ENCODE results near the gene SLC22A16. TPM values are rescaled to one million over a fixed set of nuclear protein-coding genes. Genes with fewer than 3 reads are reported as not detected.
A peak's percentile ranks its signal among the peaks of the same experiment; 100 is the strongest.

SLC22A16 gene
- total RNA-seq, 1 donor from 2014 or later = 2.0 TPM

DNA sequence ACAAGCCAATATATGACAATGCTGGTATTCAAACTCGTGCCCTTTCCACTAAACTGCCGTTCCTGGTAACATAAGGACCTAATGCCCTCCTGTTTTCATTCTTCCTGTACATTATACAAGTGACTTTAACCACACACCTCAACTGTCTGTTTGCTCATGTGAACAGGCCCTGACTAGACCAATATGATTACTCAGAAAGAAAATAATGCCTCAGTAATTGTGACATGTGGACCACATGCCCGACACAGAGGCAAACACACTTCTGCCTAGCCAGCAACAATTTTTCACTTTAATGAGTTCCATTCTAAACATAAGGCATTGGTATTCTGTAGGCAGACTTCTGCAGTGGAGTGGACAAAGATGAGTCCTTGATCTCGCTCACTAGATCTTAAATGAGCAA lies 30.0 kb downstream of the SLC22A16 start:
- no peak for DNase-seq

DNA sequence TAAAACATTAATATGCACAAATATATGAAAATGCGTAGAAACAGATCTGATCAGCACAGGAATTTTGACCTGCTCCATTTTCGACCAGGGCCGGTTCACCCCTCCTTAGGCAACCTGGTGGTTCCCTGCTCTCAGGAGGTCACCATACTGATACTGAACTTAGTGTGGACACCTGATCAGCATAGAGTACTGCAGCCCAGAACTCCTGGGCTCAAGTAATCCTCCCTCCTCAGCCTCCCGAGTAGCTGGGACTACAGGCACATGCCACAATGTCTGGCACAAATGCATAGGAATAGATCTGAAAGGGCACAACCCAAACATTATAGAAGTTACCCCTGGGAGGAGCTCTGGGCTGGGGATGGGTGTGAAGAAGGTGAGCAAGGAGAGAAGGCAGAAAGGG lies 36.4 kb downstream of the SLC22A16 start:
- DNase-seq = no peak

DNA sequence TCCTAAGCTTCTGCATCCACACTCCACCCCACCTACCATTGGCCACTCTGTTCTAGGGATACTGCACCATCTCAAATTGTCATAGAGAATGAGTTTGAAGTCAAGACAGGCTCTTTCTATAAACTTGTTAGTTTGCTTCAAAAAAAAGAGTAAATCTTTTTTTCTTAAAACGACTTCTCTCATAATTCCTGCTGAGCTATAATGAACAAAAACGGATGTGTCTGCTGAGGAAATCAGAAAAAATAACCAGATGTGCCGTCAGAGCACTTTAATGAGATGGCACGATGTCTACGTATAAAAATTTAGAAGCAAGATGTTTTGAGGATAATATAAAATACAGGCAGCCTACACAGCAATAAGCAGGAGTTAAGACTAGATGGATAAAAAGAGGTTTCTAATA lies 37.1 kb downstream of the SLC22A16 start:
- peak; percentile 29 for DNase-seq

DNA sequence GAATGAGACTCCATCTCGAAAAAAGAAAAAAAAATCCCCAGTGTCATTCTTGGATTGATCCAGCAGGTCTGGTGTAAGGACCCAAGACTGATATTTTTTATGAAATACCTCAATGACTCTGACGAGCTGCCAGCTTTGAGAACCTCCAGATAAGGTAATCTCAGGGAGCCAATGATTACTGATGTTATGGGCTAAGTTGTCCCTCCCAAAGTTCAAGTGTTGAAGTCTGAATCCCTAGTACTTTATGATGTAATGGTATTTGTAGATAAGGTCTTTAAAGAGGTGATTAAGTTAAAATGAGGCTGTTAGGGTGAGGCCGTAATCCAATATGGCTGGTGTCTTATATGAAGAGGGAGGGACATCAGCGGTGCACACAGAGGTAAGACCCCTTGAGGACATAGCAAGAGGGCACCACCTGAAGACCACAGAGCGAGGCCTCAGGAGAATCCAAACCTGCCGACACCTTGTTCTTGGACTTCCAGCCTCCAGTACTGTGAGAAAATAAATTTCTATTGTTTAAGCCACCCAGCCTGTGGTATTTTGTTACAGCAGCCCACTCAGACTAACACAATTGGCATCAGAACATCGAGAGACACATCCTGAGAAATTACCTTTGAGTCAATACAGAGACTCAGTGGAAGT lies 41.3 kb downstream of the SLC22A16 start:
- DNase-seq = no peak

DNA sequence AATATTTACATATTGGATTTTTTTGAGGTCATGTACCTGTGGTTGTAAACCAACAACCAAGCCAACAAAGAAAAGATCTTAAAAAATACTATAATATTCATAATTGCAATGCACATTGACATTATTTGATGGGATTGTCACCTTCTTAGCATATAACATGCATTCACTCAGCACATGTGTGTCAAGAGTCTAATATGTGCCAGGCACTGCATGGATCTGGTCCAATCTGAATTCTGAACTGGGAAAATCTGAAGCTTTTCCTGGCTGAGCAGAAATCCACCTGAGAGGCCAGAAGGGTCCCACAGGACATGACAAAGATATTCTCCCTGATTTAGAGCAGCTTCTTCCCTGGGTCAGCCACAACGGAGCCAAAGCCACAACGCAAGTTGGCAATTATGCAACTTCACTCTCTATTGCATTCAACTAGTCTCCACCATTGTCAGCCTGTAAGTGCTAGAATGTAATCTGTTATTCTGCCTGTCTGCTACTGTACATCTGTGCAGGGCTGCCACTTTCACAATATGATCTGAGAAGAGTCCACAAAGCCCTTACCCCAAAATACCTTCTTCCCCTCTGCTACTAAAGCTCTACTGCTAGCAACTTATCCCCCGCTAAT lies 44.0 kb downstream of the SLC22A16 start:
- DNase-seq = no peak

DNA sequence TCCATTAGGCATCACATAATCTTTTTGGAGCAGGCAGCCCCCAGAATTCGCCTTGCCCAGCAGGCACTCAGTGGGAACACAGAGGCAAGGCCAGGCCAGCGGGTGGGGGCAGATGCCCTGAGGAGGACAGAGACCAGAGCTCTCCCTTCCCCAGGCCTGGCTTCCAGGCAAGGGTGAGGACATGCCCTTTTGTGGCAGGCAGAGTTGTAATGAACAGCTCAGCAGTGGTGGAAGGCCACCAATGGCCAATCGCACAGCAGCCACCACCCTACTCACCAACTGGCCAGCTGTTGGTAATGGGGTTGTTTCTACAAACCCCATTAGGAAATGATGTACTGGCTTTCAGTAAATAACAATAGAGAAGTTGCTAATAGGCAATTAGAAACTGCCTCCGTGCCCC lies 45.7 kb downstream of the SLC22A16 start:
- DNase-seq = no peak

DNA sequence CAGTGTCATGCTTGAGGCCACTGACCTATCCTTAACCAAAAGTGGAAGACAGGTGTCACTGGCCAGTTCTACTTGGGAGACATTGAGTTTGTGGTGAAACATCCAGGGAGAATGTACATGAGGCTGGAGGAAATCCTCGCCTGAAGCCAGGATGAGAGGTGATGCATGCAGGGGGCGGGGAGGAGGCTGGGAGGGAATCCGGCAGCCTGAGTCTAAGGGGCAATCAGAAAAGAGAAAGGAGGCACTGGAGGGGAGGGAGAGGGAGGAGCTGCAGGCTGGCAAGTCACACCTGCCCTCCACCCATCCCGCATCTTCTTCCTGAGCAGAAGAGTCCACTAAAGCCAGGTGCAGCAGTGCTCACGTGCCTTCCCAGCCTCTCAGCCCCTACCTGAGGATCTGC lies 46.2 kb downstream of the SLC22A16 start:
- DNase-seq = no peak

DNA sequence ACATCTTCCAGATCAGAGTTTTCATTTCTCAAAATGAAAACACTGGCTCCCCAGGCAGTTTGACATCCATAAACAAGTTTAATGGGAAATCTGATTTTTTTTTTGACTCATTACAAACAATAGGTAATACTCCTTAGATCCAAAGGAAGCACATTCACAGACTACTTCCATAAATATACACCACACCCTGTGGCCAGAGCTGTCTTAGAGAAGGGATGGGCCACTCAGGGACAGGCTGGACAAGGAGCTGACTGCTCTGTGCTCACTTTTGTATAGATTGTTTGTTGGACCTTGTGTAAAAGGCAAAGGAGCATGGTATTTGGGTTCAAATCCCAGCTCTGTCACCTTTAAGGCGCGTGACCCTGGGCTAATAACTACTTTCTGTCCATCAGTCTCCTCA lies 48.3 kb downstream of the SLC22A16 start:
- no peak for DNase-seq

DNA sequence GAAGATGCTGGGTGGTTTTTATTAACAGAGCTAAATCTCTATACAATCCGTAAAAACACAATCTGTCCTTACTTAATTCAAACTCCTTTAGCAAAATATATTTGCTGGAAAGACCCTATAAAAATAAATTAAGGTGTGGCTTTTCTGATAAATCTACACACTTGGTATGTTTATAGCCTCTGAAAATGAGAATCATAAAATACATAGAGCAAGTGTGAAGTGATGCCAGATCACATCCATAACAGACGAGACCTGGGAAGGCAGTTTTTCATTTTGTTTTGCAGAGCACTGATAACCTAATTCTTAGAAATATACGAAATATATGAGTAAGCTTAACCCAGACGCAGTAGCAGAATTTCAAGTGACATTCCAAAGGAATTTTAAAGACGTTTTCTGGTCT lies 50.6 kb downstream of the SLC22A16 start:
- no peak for DNase-seq

DNA sequence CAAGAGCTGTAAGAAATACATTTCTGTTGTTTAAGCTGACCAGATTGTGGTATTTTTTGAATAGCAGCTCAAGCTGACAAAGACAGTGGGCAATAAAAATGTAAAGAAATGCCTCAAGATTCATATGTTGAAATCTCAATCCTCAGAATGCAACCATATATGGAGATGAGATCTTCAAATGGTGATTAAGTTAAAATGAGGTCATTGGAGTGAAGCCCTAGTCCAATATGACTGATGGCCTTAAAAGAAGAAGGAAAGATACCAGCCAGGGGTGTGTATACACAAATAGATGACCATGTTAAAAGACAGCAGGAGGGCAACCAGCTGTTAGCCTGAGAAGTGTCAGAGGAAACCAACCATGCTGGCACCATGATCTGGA lies 54.0 kb downstream of the SLC22A16 start:
- no peak for DNase-seq

DNA sequence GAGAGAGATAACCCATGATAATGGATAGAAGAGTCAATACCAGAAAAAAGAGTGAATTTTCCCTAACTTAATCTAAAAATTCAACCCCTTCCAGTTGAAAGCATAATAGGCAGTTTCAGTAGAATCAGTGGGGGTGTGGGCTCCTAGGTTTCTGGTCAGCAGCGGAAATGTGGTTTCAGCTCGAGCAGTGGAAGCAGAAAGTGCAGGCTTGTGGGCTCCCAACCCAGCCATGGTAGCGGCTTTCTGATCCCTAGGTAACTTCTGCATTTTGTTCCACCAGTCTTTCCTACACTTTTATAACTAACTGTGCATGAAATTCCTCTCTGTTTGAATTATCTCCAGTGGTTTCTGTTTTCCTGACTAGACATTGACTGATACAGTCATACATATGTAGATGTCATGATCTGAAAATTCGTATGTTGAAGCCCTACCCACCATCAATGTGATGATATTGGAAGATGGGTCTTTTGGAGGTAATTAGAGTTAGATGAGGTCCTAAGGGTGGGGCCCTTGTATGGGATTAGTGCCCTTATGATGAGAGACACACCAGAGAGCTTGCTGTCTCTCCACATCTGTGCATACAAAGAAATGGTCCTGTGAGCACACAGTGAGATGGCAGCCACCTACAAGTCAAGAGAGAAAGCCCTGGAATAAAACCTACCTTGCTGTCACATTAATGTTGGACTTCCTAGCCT lies 54.5 kb downstream of the SLC22A16 start:
- DNase-seq = no peak

DNA sequence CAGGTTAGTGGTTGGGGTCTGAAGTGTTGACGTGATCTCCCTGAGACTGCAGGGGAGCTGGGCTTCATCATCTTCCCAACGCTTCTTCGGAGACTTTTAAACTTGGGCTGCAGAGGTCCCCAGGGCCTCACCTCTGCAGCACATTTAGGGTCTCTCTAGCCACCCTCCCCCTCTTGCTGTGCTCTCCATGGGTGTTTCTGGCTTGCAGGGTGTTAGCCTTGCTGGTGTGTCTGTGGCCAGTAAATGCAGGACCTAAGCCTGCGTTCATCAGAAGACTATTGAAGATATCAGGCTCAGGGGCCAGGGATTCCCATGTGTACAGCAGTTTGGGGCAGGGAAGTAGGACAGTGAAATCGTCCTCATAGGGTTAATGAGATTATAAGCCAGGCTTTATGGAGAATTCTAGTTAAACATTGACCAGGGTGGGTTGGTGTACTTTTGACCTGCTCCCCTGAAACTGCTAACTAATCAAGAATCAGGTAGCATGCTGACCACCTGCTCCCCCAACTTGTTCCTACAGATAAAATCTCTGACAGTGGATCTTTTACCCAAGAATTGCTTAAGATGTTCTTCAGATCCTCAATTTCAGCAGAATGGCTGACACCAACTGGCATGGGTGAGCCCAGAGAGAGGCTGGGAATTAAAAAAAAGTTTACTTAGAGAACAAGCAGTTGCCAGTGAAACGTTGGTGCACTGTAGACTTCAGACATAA lies 57.2 kb downstream of the SLC22A16 start:
- DNase-seq = no peak

DNA sequence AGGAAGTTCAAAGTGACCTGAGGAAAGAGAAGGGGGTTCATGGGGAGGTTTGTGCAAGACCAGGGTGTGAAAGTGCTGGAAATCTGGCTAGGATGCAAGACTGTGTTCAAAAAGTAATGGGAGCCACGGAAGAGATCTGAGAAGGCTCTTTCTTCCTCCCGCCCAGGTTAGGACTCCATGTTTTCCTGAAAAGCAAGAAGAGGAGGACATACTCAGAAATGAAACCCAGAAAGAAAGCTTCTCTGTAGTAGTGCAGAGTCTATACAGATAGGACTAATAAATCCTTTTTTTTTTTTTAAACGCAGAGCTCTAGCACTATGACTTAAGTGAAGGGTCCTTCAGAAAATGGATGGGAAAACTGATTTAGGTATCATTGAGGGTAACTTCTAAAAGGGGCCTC lies 57.8 kb downstream of the SLC22A16 start:
- no peak for DNase-seq

DNA sequence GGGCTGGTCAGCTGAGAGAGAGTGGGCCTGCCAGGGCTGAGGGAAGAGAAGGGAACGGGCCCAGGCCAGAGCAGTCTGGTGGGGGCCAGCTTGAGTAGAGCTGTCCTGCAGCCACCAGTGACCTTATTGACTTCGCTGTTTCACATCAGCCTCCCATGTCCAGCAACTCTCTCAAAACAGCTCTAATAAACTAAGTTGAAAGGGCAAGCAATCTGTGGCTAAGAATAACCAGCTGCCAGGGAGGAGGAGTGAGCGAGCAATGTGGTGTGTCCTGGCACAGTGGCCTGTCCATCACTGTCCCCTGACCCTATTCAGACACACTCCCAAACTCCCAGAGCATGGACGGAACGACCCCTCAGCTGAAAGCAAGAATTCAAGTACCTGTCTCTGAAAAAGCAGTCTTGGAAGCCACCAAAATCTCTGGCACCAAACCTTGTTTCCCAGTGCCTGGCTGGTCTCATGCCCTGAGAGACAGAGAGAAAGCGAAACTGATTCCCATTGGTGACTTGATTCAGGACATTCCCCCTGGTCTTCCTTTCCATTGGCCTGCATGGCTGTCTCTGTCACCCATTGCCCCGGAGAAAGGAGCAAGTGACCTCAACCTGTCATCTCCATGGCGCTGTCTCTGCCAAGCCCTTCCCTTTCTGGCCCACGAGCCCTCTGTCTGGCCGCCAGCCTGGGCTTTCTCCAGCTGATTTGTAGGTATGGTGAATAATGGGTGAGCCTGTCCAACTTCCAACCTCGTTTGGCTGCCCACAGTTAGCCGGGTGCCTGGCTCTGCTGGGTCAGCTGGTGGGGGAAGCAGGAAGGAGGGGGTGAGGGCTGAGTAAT lies 61.1 kb downstream of the SLC22A16 start, which contains the start of gene DDO:
Gene DDO (minus strand): TSS at position 490 of the 831 bp plus-strand sequence. CDS start 2,113 bp downstream, outside the sequence.
- no peak for DNase-seq

DNA sequence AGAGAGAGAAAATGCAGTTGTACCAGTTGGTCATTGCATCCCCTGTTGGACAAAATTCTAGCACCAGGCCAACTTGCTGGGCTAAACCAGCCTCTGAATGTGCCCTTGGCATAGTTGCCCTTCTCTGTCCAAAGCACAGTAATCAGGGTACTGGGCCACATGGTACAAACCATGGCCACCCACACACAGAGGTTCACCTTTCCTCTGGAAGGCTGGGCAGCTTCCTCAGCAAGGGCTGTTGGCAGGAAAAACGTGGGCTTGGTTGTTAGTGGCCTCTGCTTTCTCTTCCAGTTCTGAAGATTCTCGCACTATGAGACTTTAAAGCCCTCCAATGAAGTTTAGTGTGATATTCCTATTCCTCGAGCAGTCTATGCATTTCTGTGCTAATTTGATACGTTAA lies 61.7 kb downstream of the SLC22A16 start:
- DNase-seq = no peak

DNA sequence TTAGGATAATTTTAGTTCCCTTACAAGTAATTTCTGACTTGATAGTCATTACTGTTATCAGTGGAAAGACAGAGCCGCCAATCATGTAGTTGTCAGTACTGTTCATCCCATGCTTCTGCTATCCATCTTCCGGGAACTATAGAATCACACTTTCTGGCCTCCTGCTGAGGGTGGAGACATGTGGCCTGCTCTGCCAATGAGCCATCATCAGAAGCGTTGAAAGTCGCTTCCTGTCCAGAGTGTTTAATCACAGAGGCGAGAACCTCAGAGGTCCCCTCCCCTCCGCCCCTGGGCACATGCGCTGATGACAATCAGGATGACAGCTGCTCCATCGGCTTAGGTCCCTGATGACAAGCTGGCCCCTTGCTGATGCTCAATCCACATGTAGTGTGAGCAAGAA lies 64.1 kb downstream of the SLC22A16 start:
- no peak for DNase-seq

DNA sequence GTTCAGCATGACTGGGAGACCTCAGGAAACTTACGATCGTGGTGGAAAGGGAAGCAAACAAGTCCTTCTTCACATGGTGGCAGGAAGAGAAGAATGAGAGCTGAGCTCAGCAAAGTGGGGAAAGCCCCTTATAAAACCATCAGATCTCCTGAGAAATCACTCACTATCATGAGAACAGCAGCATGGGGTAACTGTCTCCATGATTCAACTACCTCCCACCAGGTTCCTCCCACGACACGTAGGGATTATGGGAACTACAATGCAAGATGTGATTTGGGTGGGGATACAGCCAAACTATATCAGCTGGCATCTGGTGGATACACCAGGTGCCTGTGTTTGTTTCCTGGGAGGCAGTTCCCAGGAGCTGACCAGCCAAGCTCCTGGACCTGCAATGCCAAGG lies 65.9 kb downstream of the SLC22A16 start:
- DNase-seq = no peak

DNA sequence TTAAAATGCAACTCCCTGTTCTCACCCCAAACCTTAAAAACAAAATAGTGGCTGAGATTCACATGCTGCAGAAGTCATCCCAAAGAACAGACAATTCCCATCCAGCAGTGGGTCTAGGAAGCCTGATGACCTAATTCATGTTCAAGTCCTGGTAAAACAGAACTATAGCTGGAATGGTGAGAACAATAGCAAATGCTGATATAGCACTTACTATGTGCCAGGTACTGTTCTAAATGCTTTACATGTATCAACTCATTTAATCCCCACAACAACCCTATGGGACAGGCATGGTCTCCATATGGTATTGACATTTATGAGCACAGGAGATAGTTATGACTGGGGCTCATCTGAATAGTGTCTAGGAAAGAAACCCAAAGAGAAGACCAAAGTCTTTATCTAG lies 66.6 kb downstream of the SLC22A16 start:
- DNase-seq = no peak

DNA sequence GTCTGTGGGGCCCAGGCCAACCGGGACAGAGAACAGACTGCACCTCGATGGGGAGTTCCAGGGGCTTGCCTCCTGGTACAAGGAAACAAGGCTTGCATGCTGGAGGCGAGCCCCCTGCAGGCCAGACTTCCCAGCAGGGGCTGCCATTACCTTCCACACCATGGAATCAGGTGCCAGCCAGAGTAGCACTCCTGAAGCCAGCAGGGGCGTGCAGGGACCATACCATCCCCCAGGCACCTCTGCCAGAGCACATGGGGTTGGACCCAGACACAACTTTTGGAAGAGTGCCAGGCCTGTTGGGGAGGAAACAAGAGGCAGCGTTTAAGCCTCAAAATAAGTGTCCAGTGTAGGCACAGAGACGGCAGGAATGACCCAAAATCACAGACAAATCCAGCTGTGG lies 67.5 kb downstream of the SLC22A16 start:
- DNase-seq = no peak

DNA sequence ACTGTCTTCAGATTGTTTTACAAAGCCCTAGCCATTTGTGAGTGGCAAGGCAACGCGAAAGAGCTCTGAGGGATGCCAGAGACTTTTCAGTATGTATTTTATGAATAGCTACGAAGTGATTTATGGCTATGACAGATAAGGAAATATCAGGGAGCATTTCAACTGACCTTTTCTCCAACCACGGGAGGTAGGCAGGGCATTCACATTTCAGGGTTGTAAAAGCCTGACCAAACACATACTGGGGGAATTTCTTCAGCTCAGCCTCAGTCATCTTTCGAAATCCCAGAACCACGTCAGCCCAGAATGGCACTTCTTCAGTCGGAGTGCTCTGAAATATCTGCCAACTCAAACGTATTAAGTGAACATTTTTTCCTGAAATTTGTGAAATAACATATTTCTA lies 71.8 kb downstream of the SLC22A16 start:
- no peak for DNase-seq

DNA sequence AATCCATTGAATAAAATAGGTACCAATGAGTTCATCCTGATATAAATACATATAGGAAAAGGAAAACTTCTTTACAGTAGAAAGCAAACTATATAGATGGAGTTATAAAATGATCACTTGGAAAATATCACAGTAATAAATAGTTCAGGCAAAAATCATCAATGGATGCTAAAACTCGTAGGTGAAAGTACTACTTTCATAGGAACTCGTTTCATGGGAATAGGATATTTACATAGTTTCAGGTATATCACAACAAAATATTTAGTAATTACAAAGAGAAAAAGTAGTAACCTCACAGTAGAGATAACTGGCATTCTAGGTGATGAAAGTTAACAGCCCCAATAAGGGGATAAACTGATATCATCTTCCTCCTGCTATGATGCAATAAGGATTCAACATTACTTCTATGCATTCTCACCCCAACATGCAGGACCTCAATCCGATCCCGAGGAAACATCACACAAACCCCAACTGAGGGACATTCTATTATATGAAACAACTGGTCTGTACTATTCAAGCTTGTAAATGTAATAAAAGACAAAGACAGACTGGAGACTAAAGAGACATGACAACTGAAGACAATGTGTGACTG lies 74.7 kb downstream of the SLC22A16 start:
- DNase-seq = no peak

DNA sequence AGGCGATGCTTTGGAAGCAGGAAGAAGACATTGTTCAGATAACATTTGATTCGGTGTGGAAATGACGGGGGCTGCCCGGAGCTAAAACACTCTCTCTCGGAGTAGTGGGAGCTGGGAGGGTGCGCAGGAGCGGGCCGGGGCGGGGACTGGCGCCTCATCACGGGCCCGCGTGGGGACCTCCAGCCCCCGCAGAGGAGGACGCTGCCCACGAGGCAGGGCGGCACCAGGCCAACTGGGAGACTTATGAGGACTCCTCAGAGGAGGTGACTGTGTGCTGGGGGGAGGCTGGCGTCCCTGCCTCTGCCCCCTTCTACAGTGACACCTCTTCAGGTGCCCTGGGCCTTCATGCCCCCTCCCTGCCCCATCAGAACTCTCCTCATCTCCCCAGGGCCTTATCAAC lies 76.2 kb downstream of the SLC22A16 start:
- no peak for DNase-seq
